HG03196 (cell line): Measurements from ENCODE around the gene TMC4.
"Not testable (repeated sequence)": the region's sequence is repeated elsewhere in the genome, so short reads cannot be mapped to it uniquely, and the experiment has no call there.

ENCODE experiments used
- ATAC-seq: cut with Tn5 transposase; IDR thresholded peaks from one replicate; pipeline ENCODE4 v1.9.1; 2021; ENCODE audit not compliant: unreplicated experiment

Gene TMC4, protein sequence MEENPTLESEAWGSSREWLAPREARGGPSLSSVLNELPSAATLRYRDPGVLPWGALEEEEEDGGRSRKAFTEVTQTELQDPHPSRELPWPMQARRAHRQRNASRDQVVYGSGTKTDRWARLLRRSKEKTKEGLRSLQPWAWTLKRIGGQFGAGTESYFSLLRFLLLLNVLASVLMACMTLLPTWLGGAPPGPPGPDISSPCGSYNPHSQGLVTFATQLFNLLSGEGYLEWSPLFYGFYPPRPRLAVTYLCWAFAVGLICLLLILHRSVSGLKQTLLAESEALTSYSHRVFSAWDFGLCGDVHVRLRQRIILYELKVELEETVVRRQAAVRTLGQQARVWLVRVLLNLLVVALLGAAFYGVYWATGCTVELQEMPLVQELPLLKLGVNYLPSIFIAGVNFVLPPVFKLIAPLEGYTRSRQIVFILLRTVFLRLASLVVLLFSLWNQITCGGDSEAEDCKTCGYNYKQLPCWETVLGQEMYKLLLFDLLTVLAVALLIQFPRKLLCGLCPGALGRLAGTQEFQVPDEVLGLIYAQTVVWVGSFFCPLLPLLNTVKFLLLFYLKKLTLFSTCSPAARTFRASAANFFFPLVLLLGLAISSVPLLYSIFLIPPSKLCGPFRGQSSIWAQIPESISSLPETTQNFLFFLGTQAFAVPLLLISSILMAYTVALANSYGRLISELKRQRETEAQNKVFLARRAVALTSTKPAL

GRCh38 chr19:54172471-54173358 lies at the start of gene TMC4:
Gene TMC4, minus strand, starts transcription at chr19:54173160. Its CDS starts 43 bp downstream, at chr19:54173117.
- no peak for ATAC-seq

DNA sequence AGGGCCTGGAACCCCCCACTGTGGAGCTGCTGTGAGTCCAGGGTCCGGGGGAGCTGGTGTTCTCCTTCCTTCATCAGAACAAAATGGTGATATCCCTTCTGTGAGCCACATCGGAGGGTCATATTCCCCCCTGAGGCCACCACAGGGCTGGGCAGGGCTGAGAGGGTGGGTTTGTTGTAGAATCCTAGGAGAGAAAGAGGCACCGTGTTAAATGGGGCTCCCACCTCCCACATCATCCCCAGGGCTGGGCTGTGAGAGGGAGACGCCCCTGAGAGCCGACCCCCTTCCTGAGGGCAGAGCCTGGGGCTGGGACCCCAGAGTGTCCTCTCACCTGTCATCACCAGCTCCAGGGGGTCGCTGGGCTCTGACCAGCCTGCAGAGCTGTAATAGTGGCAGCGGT lies 49.0 kb upstream of the TMC4 start:
- ATAC-seq, result not testable (repeated sequence)

DNA sequence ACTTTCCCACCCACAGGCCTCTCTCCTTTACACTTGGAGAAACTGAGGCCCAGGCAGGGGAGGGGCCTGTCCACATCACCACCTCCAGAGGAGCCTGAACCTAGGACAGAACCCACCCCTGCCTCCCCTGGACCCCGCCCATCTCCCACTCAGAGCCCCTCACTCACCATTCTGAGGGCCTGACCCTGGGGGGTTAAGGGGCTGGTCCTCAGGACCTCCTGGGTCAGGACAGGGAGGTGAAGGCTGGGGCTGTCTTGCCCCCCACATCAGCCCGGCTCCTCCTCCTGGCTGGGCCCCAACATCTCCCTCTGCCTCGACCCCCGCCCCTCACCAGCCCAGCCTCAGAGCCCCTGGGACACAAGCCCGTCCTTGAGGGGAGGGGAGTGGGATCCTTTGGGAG lies 46.7 kb upstream of the TMC4 start:
- not testable (repeated sequence) for ATAC-seq

DNA sequence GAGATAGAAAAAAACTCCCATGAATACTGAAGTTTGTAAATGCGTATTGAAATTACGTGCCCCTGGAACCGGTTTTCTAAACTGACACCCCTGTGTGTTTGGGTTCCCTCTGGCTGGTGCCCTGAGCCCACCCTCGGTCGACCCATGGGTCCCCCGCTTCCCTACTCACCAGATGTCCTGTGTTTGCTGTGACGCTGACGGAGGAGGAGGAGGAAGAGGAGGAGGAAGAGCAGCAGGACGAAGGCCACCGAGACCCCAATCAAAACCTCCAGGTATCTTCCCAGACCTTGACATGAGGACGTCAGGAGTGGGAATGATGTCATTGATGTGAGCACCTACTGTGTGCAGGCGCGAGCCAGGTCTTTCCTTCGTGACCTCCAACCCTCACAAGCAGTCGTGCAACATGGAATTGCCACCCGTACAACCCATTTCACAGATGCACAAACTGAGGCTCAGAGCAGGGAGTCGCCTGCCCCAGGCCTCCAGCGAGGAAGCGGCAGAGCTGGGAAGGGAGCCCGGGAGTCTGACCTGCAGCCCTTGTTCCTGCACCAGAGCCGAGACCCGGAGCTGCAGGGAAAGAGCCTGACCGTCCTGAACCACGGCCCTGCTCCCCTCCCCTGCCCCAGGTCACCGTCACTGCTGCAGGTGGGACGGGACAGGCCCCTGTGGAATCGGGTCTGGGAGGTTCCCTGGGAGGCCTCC lies 46.2 kb upstream of the TMC4 start:
- no peak for ATAC-seq

GRCh38 chr19:54218259-54218658 lies 45.3 kb upstream of the TMC4 start:
- ATAC-seq, result no peak

- not testable (repeated sequence) for ATAC-seq
These were observed 44.7 kb upstream of the TMC4 start for GRCh38 chr19:54217517-54218247.

DNA sequence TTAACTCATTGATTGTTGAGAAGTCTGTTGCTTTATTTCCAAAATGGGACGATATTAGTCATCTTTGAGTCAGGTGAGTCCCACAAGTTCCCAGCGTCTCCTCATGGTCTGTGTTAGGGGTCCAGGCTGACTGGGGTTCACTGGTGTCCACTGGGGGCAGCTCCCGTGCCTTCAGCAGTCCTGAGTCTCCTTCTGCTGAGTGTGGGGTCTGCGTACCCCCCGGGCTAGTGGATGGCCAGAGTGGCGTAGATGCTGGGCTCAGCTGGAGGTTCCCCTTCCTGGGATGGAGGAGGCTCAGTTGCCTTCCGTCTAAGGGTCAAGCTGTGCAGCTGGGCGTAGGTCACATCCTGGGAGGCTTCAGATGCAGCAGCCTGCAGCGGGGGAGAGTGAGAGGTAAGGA lies 43.9 kb upstream of the TMC4 start:
- no peak for ATAC-seq

DNA sequence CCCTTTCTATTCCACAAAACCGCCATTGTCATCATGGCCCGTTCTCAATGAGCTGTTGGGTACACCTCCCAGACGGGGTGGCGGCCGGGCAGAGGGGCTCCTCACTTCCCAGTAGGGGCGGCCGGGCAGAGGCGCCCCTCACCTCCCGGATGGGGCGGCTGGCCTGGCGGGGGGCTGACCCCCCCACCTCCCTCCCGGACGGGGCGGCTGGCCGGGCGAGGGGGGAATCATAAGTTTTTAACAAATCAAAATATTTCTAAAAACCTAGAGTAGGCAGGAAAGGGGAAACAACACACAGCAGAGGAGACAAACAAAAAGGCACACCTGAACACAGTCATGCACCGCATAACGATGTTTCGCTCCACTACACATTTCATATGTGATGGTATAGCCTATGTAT lies 41.8 kb upstream of the TMC4 start:
- ATAC-seq, result not testable (repeated sequence)

DNA sequence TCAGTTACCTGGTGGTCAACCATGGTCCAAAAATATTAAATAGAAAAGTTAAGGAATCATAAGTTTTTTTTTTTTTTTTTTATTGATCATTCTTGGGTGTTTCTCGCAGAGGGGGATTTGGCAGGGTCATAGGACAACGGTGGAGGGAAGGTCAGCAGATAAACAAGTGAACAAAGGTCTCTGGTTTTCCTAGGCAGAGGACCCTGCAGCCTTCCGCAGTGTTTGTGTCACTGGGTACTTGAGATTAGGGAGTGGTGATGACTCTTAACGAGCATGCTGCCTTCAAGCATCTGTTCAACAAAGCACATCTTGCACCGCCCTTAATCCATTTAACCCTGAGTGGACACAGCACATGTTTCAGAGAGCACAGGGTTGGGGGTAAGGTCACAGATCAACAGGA lies 41.3 kb upstream of the TMC4 start:
- ATAC-seq, result not testable (repeated sequence)

DNA sequence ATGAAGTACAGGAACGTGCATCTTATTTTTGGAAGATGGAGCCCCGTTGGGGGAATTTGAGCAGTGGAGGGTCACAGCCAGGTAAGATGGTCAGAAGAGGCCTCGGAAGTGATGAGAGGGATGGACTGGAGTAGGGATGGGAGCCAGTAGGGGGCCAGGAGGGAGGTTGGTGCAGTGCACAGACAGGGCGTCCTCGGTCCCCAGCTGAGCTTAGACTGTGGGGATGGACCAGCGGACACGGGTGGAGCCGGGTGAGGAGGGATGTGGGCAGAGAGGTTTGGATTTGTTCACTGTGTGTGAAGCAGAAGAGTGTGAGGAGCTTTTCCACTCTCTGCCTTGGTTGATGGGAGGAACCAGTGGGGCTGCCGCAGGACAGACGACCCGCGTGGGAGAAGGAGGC lies 38.3 kb upstream of the TMC4 start:
- no peak for ATAC-seq

DNA sequence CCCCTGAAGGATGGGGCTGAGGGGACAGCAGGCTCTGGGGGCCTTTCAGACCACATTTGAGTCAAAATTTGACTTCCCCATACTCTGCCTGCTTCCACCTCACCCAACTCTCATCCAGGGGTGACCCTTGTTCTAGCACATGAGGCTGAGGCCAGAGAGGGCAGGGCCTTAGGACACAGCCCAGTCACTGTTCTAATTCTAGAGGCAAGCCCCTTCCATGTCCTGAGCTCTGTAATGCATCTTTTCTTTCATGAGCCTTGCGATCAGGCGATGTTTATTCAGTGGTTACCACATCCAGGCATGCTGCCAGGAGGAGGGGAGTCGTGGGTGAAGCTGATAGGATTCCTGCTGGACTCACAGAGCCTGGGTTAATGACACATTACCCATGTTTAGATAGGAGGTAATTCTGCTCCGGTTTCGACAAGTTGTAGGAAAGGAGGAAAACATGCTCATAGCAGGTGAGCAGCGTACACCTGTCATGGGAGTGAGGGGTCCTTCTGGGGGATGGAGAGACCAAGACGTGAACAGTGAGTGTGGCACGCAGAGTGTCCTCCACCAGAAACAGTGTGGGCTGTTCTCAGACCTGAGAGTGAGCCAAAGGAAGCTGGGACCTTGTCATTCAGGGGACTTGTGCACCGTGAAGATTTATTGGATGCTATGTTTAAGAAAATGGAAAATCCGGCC lies 37.0 kb upstream of the TMC4 start:
- ATAC-seq, result no peak

- ATAC-seq, result no peak
These were observed 36.3 kb upstream of the TMC4 start for GRCh38 chr19:54209058-54209810.

- ATAC-seq, result no peak
These were observed 35.8 kb upstream of the TMC4 start for GRCh38 chr19:54208784-54209057.

DNA sequence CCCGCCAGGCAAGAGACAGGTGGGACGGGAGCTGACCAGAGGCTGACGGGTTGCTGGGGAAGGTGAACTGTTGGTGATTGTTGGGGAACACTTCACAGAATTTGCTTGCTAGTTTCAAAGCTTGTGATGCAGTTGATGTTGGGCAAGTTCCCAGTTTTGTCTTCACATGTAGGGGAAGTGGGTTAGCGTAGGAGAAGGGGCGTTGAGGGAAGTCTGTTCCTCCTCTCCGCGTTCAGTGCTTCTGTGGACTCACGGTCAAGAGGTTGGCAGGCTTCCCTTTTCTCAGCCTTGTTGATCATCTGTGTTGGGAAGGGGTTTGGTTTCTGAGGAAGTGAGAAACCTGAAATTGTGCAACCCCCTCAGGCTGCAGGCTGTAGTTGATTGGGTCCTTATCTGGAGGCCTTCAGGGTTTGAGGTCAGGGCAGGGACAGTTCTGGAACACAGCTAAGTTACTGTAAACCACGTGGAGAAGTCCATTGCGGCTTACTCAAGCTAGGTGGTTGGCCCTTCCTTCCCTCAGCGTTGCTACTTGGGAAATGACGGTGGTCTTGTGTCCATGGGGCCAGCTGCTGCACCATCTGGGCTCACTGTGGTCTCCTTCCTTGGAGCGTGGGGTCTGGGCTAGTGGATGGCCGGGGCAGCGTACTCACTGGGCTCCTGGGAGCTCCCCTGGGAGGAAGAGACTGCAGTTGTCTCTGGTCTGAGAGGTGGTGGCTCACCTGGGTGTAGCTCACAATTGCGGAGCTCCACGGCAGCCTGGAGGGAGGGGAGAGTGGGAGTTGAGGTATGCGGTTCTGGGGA lies 35.2 kb upstream of the TMC4 start:
- no peak for ATAC-seq

GRCh38 chr19:54207676-54207982 lies 34.7 kb upstream of the TMC4 start:
- no peak for ATAC-seq

DNA sequence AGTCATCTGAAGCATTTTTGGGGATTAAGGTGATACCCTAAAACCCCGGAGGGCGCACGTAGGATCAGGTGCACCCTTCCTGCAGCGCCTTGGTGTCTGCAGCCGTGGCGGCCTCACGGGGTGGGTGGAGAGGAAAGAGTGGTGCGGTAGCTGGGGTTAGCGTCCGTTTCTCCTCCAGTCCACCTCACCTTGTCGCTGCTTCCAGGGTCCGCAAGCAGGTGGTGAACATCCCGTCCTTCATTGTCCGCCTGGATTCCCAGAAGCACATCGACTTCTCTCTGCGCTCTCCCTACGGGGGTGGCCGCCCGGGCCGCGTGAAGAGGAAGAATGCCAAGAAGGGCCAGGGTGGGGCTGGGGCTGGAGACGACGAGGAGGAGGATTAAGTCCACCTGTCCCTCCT lies 34.2 kb upstream of the TMC4 start:
- not testable (repeated sequence) for ATAC-seq

DNA sequence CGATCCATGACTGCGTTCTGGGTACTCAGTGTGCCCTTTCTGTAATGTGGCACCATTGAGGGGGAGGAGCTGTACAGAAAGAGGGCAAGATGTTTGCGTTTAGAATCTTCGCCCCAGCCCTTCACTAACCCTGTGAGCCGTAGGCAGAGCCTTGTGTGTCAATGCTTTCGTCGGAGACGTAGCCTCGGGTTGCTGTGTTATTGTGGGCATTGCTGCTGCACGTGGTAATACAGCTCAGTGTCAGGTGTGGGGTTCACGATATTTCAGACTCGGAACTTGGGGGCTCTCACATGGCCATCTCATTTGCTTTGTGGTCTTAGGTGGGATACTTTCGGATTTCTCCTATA lies 33.8 kb upstream of the TMC4 start:
- no peak for ATAC-seq

- ATAC-seq, result no peak
These were observed 33.3 kb upstream of the TMC4 start for GRCh38 chr19:54206030-54206830.
